A673 (cell line): ENCODE results near the gene ARFGAP1.

Experiments
- EZH2 ChIP-seq: fragments of 200-600 bp; sonication (generic); IDR thresholded peaks from 2 replicates; pipeline ENCODE4 v1.6.1; 2017; ENCODE audit warnings: borderline replicate concordance, low read depth, mild to moderate bottlenecking, mixed read lengths, antibody characterized with exemption, low read length; ENCODE audit not compliant: poor library complexity, severe bottlenecking
- TF ChIP-seq, protein P1 (sequence below): fragments of 300-800, 200-600 bp; sonication (generic); conservative IDR thresholded peaks from 2 replicates; pipeline ENCODE4 v1.5.1; 2017; ENCODE audit warnings: low read depth, mild to moderate bottlenecking, antibody characterized with exemption, low read length, moderate library complexity, mixed read lengths

DNA sequence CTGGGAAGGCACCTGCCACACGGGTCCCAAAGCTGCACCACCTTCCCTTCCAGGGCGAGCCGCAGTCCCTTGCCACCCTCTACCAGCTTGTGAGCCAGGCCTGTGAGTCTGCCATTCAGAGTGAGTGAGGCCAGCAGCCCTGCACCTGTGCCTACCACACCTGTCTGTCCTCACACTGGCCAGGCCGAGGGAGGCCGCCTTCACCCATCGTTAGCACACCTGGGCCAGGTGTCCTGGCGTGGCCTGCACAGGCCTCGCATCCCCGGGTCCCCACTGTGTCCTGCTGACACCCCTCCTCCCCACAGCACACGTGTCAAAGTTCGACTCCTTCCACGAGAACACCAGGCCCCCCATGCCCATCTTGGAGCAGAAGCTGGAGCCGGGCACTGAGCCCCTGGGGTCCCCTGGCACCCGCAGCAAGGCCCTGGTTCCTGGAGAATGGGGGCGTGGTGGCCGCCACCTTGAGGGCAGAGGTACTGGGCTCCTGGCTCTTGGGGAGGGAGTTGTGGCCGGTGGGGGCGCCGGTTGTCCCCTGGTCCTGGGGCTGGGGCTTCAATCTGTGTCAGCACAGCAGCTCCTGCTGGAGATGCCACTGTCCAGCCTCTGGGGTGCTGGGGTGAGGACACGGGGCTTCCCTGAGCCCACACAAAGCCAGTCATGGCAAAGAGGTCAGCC, 55.5 kb downstream of the ARFGAP1 start:
- TF ChIP-seq, protein P1, sequence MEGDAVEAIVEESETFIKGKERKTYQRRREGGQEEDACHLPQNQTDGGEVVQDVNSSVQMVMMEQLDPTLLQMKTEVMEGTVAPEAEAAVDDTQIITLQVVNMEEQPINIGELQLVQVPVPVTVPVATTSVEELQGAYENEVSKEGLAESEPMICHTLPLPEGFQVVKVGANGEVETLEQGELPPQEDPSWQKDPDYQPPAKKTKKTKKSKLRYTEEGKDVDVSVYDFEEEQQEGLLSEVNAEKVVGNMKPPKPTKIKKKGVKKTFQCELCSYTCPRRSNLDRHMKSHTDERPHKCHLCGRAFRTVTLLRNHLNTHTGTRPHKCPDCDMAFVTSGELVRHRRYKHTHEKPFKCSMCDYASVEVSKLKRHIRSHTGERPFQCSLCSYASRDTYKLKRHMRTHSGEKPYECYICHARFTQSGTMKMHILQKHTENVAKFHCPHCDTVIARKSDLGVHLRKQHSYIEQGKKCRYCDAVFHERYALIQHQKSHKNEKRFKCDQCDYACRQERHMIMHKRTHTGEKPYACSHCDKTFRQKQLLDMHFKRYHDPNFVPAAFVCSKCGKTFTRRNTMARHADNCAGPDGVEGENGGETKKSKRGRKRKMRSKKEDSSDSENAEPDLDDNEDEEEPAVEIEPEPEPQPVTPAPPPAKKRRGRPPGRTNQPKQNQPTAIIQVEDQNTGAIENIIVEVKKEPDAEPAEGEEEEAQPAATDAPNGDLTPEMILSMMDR: no peak
- no peak for TF ChIP-seq EZH2
